ENCODE results near the gene HIC1.

Gene HIC1

DNA sequence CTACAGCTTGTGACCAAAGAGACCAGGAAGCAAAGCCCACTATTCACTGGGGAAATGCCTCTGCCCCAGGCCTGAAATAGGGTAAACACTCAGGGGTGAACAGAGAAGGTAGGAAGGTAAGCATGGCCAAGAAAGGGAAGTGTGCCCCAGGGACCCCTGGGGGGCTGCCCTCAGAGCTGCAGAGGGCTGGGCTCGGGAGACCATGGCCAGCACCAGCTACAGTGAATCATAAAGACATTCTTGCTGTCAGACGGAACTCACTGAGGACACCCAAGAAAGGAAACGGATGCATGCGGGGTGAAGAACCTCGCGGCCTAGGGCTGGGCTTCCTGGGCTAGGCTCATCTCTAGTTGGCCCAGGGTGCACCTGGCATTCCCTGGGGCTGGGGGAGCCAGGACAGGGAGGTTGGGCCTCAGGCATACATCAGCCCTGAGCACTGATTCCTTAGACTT is 9.6 kb downstream of the HIC1 start:
- Histone ChIP-seq H3K4me1 (ENCODE audit: control insufficient read depth, insufficient read depth, low read length) (peaks cover 95% of the 10 kb centered on the region), H3K4me3 (ENCODE audit: low read length) (no peak overlapping the region), H3K9me3 (ENCODE audit: control insufficient read depth, low read length) (no peaks in the 10 kb centered on the region), H3K9ac (ENCODE audit: low read length) (peak overlapping the region; percentile 91), H3K27me3 (replicated peaks; ENCODE audit: control insufficient read depth, insufficient read depth, low read length) (no peaks in the 10 kb centered on the region), H3K36me3 (ENCODE audit: control insufficient read depth, insufficient read depth, low read length, severe bottlenecking) (no peaks in the 10 kb centered on the region)
- DNase-seq (ENCODE audit: low read depth), result no peak

GRCh38 chr17:2064980-2065785 is 10.3 kb downstream of the HIC1 start:
- peaks cover 88% of the 10 kb centered on the region for H3K4me1 ChIP-seq (ENCODE audit: control insufficient read depth, insufficient read depth, low read length)

DNA sequence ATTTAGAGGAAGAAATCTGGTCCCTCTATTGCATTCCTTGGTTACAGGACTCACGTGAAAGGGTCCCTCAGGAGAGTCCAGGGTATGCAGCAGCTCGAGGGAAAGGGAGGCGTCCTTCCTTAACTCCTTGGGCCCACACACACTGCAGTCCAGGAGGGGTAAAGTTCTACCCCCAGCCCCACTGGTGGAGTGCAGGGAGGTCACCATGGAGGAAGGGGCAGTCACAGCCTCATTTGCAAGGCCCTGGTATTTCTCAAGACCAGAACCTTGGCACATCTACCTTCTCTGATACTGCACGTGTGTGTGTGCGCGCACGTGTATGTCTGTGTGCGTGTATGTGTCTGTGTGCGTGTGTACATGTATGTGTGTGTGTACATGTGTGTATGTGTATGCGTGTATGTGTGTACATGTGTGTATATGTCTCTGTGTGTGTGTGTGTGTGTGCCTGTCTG is 11.1 kb downstream of the HIC1 start:
- peaks cover 81% of the 10 kb centered on the region for H3K4me1 ChIP-seq (ENCODE audit: control insufficient read depth, insufficient read depth, low read length)
- no peaks in the 10 kb centered on the region for H3K27me3 ChIP-seq (replicated peaks; ENCODE audit: control insufficient read depth, insufficient read depth, low read length)
- H3K36me3 ChIP-seq (ENCODE audit: control insufficient read depth, insufficient read depth, low read length, severe bottlenecking), result peaks cover 2% of the 10 kb centered on the region
- DNase-seq (ENCODE audit: low read depth), result no peak
- no peaks in the 10 kb centered on the region for H3K9me3 ChIP-seq (ENCODE audit: control insufficient read depth, low read length)
- H3K9ac ChIP-seq (ENCODE audit: low read length), result peak overlapping the region; percentile 91
- no peak overlapping the region for H3K4me3 ChIP-seq (ENCODE audit: low read length)

More at GRCh38 chr17:2064980-2065785, 10.3 kb downstream of the HIC1 start:
- DNase-seq (ENCODE audit: low read depth), result peak; percentile 48
- H3K9ac ChIP-seq (ENCODE audit: low read length), result peak overlapping the region; percentile 91
- no peaks in the 10 kb centered on the region for H3K36me3 ChIP-seq (ENCODE audit: control insufficient read depth, insufficient read depth, low read length, severe bottlenecking)
- H3K27me3 ChIP-seq (replicated peaks; ENCODE audit: control insufficient read depth, insufficient read depth, low read length), result no peaks in the 10 kb centered on the region
- no peak overlapping the region for H3K4me3 ChIP-seq (ENCODE audit: low read length)
- H3K9me3 ChIP-seq (ENCODE audit: control insufficient read depth, low read length), result no peaks in the 10 kb centered on the region

DNA sequence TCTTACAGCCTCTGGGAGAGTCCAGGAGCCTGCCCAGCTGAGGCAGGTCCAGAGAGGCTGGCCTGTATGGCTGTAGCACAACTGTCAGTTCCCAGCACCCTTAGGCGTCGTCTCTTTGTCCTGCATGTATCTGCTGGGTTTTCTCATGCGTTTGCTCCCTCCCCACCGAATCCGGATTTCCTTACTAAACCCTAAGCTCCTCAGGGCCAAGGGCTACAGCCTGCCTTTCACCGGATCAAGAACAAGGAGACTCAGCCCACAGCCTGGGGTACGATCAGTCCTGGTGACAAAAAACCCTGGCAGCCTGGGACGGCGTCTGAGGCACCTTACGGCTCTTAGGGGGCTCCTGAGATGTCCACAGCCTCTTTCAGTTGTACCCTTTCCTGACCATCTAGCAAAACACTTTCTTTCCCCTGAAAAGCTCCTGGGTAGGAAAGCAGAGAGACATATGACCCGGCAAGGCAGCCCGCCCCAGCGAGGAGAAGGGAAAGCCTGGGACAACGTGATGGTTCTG is 12.2 kb downstream of the HIC1 start:
- Histone ChIP-seq H3K9ac (ENCODE audit: low read length) (peak overlapping the region; percentile 91), H3K9me3 (ENCODE audit: control insufficient read depth, low read length) (no peaks in the 10 kb centered on the region), H3K27me3 (replicated peaks; ENCODE audit: control insufficient read depth, insufficient read depth, low read length) (no peaks in the 10 kb centered on the region), H3K36me3 (ENCODE audit: control insufficient read depth, insufficient read depth, low read length, severe bottlenecking) (peaks cover 13% of the 10 kb centered on the region), H3K4me3 (ENCODE audit: low read length) (no peak overlapping the region), H3K4me1 (ENCODE audit: control insufficient read depth, insufficient read depth, low read length) (peaks cover 69% of the 10 kb centered on the region)
- DNase-seq (ENCODE audit: low read depth), result no peak

GRCh38 chr17:2067608-2068024 is 12.7 kb downstream of the HIC1 start:
- Histone ChIP-seq H3K4me1 (ENCODE audit: control insufficient read depth, insufficient read depth, low read length) (peaks cover 64% of the 10 kb centered on the region), H3K9ac (ENCODE audit: low read length) (peak overlapping the region; percentile 91), H3K9me3 (ENCODE audit: control insufficient read depth, low read length) (no peaks in the 10 kb centered on the region), H3K27me3 (replicated peaks; ENCODE audit: control insufficient read depth, insufficient read depth, low read length) (no peaks in the 10 kb centered on the region), H3K4me3 (ENCODE audit: low read length) (no peak overlapping the region), H3K36me3 (ENCODE audit: control insufficient read depth, insufficient read depth, low read length, severe bottlenecking) (peaks cover 16% of the 10 kb centered on the region)
- no peak for DNase-seq (ENCODE audit: low read depth)

DNA sequence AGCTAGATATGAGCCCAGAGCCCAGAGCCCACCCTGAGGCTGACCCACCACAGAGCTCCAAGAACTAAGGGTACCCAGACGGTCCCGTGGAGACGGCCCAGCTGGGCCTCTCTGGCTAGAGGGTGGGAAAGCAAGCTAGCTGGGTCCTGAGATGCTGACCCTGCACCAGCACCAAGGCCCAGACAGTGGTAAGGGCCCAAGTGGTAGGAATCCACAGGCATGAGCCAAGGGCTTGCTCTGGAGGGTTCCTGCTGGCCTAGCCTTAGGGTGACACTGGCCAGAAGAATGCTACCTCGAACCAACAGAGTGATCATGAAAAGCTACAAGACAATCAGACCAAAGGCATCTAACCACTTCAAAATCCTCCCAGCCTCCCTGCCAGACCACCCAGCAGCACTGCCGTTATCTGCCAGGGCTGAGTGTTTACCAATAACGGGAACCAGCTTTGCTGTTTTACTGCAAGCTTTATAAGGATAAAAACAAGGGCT is 13.2 kb downstream of the HIC1 start:
- DNase-seq (ENCODE audit: low read depth), result peak; percentile 59
- H3K9me3 ChIP-seq (ENCODE audit: control insufficient read depth, low read length), result no peaks in the 10 kb centered on the region
- peak overlapping the region; percentile 91 for H3K9ac ChIP-seq (ENCODE audit: low read length)
- peaks cover 60% of the 10 kb centered on the region for H3K4me1 ChIP-seq (ENCODE audit: control insufficient read depth, insufficient read depth, low read length)
- H3K4me3 ChIP-seq (ENCODE audit: low read length), result no peak overlapping the region
- H3K27me3 ChIP-seq (replicated peaks; ENCODE audit: control insufficient read depth, insufficient read depth, low read length), result no peaks in the 10 kb centered on the region
- H3K36me3 ChIP-seq (ENCODE audit: control insufficient read depth, insufficient read depth, low read length, severe bottlenecking), result peaks cover 16% of the 10 kb centered on the region

- Histone ChIP-seq H3K36me3 (ENCODE audit: control insufficient read depth, insufficient read depth, low read length, severe bottlenecking) (peaks cover 16% of the 10 kb centered on the region), H3K9ac (ENCODE audit: low read length) (peak overlapping the region; percentile 91), H3K4me3 (ENCODE audit: low read length) (no peak overlapping the region), H3K9me3 (ENCODE audit: control insufficient read depth, low read length) (no peaks in the 10 kb centered on the region), H3K4me1 (ENCODE audit: control insufficient read depth, insufficient read depth, low read length) (peaks cover 54% of the 10 kb centered on the region), H3K27me3 (replicated peaks; ENCODE audit: control insufficient read depth, insufficient read depth, low read length) (no peaks in the 10 kb centered on the region)
- no peak for DNase-seq (ENCODE audit: low read depth)
Observed at GRCh38 chr17:2068519-2069051, 13.7 kb downstream of the HIC1 start.

DNA sequence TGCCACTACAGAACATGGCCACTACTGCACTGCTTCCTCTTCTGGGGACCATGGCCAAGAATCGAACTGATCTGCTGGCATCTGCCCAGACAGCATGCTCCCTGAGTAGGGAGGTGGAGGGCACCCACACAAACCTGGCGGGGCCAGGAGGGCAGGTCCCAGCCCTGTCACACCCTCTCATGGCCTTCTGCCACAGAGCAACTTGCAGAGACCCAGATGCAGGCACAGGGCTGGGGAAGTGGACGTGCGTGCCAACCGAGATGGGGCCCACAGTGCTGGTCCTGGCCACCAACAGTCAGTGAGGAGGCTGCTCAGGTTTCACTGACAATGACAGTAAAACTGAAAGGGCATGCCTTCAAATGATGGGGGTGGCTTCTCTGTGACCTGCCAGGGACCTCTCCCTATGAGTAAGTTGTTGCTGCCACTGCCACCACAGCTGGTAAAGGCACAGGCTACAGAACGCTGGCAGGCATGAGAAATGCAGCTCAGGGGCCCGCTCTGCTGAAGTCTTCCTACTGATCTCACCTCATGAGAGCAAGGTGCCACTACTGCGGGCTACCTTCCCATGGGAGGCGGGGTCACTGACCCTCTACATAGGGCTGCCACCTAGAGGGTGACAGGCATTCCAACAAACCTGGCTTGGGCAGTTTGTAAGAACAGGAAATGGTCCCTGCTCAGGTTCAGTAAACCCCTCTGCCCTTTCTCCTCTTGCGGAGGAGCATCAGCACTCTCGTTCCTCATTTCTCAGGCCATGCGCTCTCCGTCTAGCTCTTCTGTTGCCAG is 15.5 kb downstream of the HIC1 start:
- Histone ChIP-seq H3K9me3 (ENCODE audit: control insufficient read depth, low read length) (no peaks in the 10 kb centered on the region), H3K4me1 (ENCODE audit: control insufficient read depth, insufficient read depth, low read length) (peaks cover 38% of the 10 kb centered on the region), H3K27me3 (replicated peaks; ENCODE audit: control insufficient read depth, insufficient read depth, low read length) (no peaks in the 10 kb centered on the region), H3K4me3 (ENCODE audit: low read length) (no peak overlapping the region), H3K9ac (ENCODE audit: low read length) (no peak overlapping the region), H3K36me3 (ENCODE audit: control insufficient read depth, insufficient read depth, low read length, severe bottlenecking) (peaks cover 23% of the 10 kb centered on the region)
- DNase-seq (ENCODE audit: low read depth), result no peak

DNA sequence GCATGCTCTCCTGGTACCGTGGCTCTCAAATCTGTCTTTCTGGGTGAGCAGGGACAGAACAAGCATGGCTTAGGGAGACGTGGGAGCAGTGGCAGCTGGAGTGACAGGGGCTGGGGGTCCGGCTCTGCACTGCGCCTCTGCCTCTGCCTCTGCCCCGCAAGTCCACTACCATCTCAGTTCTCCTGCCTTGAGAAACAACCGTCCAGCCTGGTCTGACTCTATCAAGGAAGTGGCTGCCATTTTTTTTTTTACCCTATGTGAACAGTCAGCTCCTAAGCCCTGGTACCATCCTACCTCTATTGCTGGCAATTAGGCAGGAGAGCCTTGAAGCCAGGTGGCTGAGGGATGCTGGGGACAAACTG is 16.1 kb downstream of the HIC1 start:
- peaks cover 23% of the 10 kb centered on the region for H3K36me3 ChIP-seq (ENCODE audit: control insufficient read depth, insufficient read depth, low read length, severe bottlenecking)

GRCh38 chr17:2071455-2072281 is 16.8 kb downstream of the HIC1 start:
- Histone ChIP-seq H3K9me3 (ENCODE audit: control insufficient read depth, low read length) (no peaks in the 10 kb centered on the region), H3K4me1 (ENCODE audit: control insufficient read depth, insufficient read depth, low read length) (peaks cover 40% of the 10 kb centered on the region), H3K36me3 (ENCODE audit: control insufficient read depth, insufficient read depth, low read length, severe bottlenecking) (peaks cover 23% of the 10 kb centered on the region), H3K27me3 (replicated peaks; ENCODE audit: control insufficient read depth, insufficient read depth, low read length) (no peaks in the 10 kb centered on the region), H3K9ac (ENCODE audit: low read length) (no peak overlapping the region), H3K4me3 (ENCODE audit: low read length) (no peak overlapping the region)
- DNase-seq (ENCODE audit: low read depth), result no peak

More for the DNA sequence above, 16.1 kb downstream of the HIC1 start:
- Histone ChIP-seq H3K4me1 (ENCODE audit: control insufficient read depth, insufficient read depth, low read length) (peaks cover 38% of the 10 kb centered on the region), H3K4me3 (ENCODE audit: low read length) (no peak overlapping the region), H3K9ac (ENCODE audit: low read length) (no peak overlapping the region), H3K27me3 (replicated peaks; ENCODE audit: control insufficient read depth, insufficient read depth, low read length) (no peaks in the 10 kb centered on the region), H3K9me3 (ENCODE audit: control insufficient read depth, low read length) (no peaks in the 10 kb centered on the region)
- DNase-seq (ENCODE audit: low read depth), result no peak

All from adipocyte (in vitro differentiated cells).